Measurements from ENCODE around the gene ATE1. TPM values are rescaled to one million over a fixed set of nuclear protein-coding genes. Genes with fewer than 3 reads are reported as not detected.

ATE1 gene
- total and polyA plus RNA-seq, 8 donors: 24.5 to 35.4 (median 31.9) TPM

DNA sequence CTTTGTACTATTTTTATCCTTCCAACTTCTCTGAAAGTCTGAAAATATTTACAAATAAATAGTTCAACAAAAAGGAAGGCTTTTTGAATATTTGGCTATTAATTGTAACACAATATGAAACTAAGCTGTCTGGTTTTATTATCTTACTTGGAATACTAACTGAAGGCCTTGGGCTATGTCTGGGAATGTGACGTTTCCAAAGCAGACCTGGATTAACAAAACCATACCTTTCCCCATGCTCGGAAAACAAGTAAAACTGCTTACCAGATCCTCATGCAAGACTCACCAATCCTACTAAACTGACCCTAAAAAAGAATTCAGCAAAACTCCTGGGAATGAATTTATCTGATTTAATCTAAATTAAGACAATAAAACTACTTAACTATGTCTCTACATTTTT is 116.4 kb downstream of the ATE1 start:
- H3K9me3 ChIP-seq: no peaks in the 10 kb centered on the region
- H3K4me1 ChIP-seq: no peaks in the 10 kb centered on the region
- TF ChIP-seq CTCF (IDR thresholded peaks at IDR 0.05): no peak
- ATAC-seq (no peak), DNase-seq (no peak)
- no peaks in the 10 kb centered on the region for H3K27me3 ChIP-seq
- no peaks in the 10 kb centered on the region for H3K36me3 ChIP-seq
- intact Hi-C loops (cut with DNase I): no loop called here
- no peak overlapping the region for H3K27ac ChIP-seq
- no peak overlapping the region for H3K4me3 ChIP-seq

DNA sequence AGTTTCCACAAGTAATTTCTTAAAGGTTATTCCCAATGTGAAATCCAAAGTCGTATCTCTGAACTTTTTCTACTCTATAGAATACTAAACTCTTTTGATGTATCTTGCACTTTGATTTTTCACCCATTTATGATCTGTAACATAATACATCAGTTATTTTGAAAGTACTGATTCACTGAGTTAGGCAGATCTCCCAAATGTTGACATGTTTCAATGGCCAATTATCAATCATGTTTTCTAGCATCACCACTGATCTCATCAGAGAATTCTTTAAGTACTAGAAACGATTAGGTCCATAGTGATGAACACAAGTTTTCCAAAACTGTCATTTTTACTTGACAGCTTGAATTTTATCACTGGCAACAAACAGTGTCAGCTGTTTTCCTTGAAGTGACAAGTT is 119.0 kb downstream of the ATE1 start:
- H3K9me3 ChIP-seq: no peaks in the 10 kb centered on the region
- DNase-seq (no peak), ATAC-seq (no peak)
- no peak overlapping the region for H3K27ac ChIP-seq
- H3K27me3 ChIP-seq: no peaks in the 10 kb centered on the region
- TF ChIP-seq CTCF (IDR thresholded peaks at IDR 0.05): no peak
- no peaks in the 10 kb centered on the region for H3K36me3 ChIP-seq
- no peak overlapping the region for H3K4me3 ChIP-seq
- no peaks in the 10 kb centered on the region for H3K4me1 ChIP-seq
- intact Hi-C loops (cut with DNase I): no loop called here

DNA sequence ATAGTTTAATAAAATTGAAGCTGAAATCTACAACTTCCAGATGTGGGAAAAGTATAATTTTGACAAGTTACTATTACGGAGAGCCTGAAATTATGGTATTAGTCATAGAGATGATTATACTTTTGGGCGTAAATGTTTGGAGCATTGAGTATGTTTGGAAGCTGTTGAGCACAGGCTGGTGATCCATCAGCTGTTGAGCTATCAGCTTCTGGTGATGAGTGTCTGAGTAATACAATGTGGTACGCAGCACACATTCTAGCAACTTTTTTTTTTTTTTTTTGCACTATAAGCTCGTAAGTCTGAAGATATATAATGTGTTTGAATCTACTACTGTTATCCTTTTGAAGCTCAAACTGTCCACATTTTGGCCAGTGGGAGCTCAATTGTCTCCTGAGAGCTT is 123.4 kb downstream of the ATE1 start:
- ATAC-seq: no peak
- DNase-seq: no peak
- H3K27me3 ChIP-seq: no peaks in the 10 kb centered on the region

GRCh38 chr10:121803611-121804010 is 124.2 kb downstream of the ATE1 start:
- no peak for TF ChIP-seq CTCF (IDR thresholded peaks at IDR 0.05)
- Histone ChIP-seq H3K36me3 (peaks cover 0 to 6% of the 10 kb centered on the region in 2 donors), H3K27ac (no peak overlapping the region), H3K4me3 (no peak overlapping the region), H3K27me3 (no peaks in the 10 kb centered on the region), H3K9me3 (no peaks in the 10 kb centered on the region), H3K4me1 (no peaks in the 10 kb centered on the region)
- DNase-seq: no peak
- no peak for ATAC-seq
- intact Hi-C loops (cut with DNase I): no loop called here

More for the DNA sequence above, 123.4 kb downstream of the ATE1 start:
- H3K4me1 ChIP-seq: no peaks in the 10 kb centered on the region
- intact Hi-C loops (cut with DNase I): no loop called here
- H3K9me3 ChIP-seq: no peaks in the 10 kb centered on the region
- no peaks in the 10 kb centered on the region for H3K36me3 ChIP-seq
- H3K27ac ChIP-seq: no peak overlapping the region
- no peak overlapping the region for H3K4me3 ChIP-seq
- TF ChIP-seq CTCF (IDR thresholded peaks at IDR 0.05): no peak

GRCh38 chr10:121800831-121801230 is 127.0 kb downstream of the ATE1 start:
- TF ChIP-seq CTCF (IDR thresholded peaks at IDR 0.05): no peak
- Histone ChIP-seq H3K27me3 (no peaks in the 10 kb centered on the region), H3K4me3 (no peak overlapping the region), H3K36me3 (peaks cover 0 to 10% of the 10 kb centered on the region in 2 donors), H3K9me3 (no peaks in the 10 kb centered on the region), H3K27ac (no peak overlapping the region), H3K4me1 (no peaks in the 10 kb centered on the region)
- DNase-seq: no peak
- ATAC-seq: no peak
- intact Hi-C loops (cut with DNase I): no loop called here

All from left lung (tissue), 10 donors.